ENCODE data around the gene PAK5.

GRCh38 chr20:9794831-9795230 is 44.0 kb downstream of the PAK5 start:
- TF ChIP-seq, protein P1, sequence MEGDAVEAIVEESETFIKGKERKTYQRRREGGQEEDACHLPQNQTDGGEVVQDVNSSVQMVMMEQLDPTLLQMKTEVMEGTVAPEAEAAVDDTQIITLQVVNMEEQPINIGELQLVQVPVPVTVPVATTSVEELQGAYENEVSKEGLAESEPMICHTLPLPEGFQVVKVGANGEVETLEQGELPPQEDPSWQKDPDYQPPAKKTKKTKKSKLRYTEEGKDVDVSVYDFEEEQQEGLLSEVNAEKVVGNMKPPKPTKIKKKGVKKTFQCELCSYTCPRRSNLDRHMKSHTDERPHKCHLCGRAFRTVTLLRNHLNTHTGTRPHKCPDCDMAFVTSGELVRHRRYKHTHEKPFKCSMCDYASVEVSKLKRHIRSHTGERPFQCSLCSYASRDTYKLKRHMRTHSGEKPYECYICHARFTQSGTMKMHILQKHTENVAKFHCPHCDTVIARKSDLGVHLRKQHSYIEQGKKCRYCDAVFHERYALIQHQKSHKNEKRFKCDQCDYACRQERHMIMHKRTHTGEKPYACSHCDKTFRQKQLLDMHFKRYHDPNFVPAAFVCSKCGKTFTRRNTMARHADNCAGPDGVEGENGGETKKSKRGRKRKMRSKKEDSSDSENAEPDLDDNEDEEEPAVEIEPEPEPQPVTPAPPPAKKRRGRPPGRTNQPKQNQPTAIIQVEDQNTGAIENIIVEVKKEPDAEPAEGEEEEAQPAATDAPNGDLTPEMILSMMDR (IDR thresholded peaks at IDR 0.05): no peak
- TF ChIP-seq POLR2AphosphoS5 (IDR thresholded peaks at IDR 0.05; ENCODE audit: insufficient read depth in 1 of 2, low read depth in 1 of 2): no peak
- no peak for TF ChIP-seq POLR2A (IDR thresholded peaks at IDR 0.05)
